DND-41 (cell line): ENCODE data around the gene COPS6.
A peak's percentile ranks its signal among the peaks of the same experiment; 100 is the strongest.

ENCODE experiments used
- ATAC-seq: fragments of 200-7000 bp; cut with Tn5 transposase; 3 replicates; pipeline ENCODE4 v1.9.1; 2021; ENCODE audit warnings: low read depth; ENCODE audit not compliant: insufficient read depth
- DNase-seq: peaks from one replicate; pipeline ENCODE4 v3.0.0-alpha.2; 2020
- H2AFZ ChIP-seq: 2 replicates; pipeline ENCODE4 v1.6.0; 2012; ENCODE audit warnings: low read depth, low read length
- H3K27ac ChIP-seq: 2 replicates; pipeline ENCODE4 v1.5.1; 2012; ENCODE audit warnings: low read length, inconsistent platforms
- H3K27me3 ChIP-seq: fragments of 200-600 bp; sonication (generic); 2 replicates; pipeline ENCODE4 v1.6.0; 2012; ENCODE audit warnings: low read length, mild to moderate bottlenecking, inconsistent platforms; ENCODE audit not compliant: insufficient read depth, poor library complexity
- H3K36me3 ChIP-seq: 2 replicates; pipeline ENCODE4 v1.5.1; 2012; ENCODE audit warnings: low read length, inconsistent platforms; ENCODE audit not compliant: insufficient read depth
- H3K4me1 ChIP-seq: 2 replicates; pipeline ENCODE4 v1.5.1; 2012; ENCODE audit warnings: mild to moderate bottlenecking, low read length; ENCODE audit not compliant: insufficient read depth
- H3K4me2 ChIP-seq: 2 replicates; pipeline ENCODE4 v1.6.0; 2012; ENCODE audit warnings: mild to moderate bottlenecking, moderate library complexity, low read length, inconsistent platforms; ENCODE audit not compliant: insufficient read depth
- H3K4me3 ChIP-seq, 2 experiments: fragments of 200-600 bp in 1 of 2; shearing (Covaris generic) in 1 of 2; 2 replicates each; pipeline ENCODE4 v1.5.1; 2012 to 2016; ENCODE audit warnings: inconsistent platforms in 2 of 2, low read length in 2 of 2, mild to moderate bottlenecking in 2 of 2, low read depth in 1 of 2, moderate library complexity in 1 of 2
- H3K79me2 ChIP-seq: 2 replicates; pipeline ENCODE4 v1.6.0; 2012; ENCODE audit warnings: low read length, inconsistent platforms; ENCODE audit not compliant: insufficient read depth
- H3K9ac ChIP-seq: 2 replicates; pipeline ENCODE4 v1.6.0; 2012; ENCODE audit warnings: low read depth, mild to moderate bottlenecking, inconsistent platforms, low read length, moderate library complexity
- H3K9me3 ChIP-seq: 2 replicates; pipeline ENCODE4 v1.5.1; 2012; ENCODE audit warnings: low read length, moderate library complexity, mild to moderate bottlenecking, inconsistent platforms; ENCODE audit not compliant: insufficient read depth, severe bottlenecking
- H4K20me1 ChIP-seq: 2 replicates; pipeline ENCODE4 v1.6.0; 2012; ENCODE audit warnings: low read length; ENCODE audit not compliant: insufficient read depth
- CTCF ChIP-seq: IDR thresholded peaks from 2 replicates; pipeline ENCODE4 v1.5.1; 2012; ENCODE audit warnings: borderline replicate concordance, low read length, moderate library complexity, mild to moderate bottlenecking; ENCODE audit not compliant: poor library complexity, severe bottlenecking; ENCODE audit errors: extremely low read depth
- EZH2 ChIP-seq: IDR thresholded peaks from 3 replicates; pipeline ENCODE4 v1.6.1; 2012; ENCODE audit warnings: borderline replicate concordance, low read depth, mild to moderate bottlenecking, moderate library complexity, low read length, inconsistent platforms; ENCODE audit not compliant: severe bottlenecking

Gene COPS6

GRCh38 chr7:100088621-100089457 lies at the start of gene COPS6:
Gene COPS6 (plus strand): TSS chr7:100088969. CDS start chr7:100088991, 22 bp downstream.
- H3K79me2 ChIP-seq = peaks cover 33% of the 10 kb centered on the region
- peak within 1 kb of the TSS; percentile 50 to 96 for H3K4me3 ChIP-seq
- H3K27me3 ChIP-seq = no peaks in the 10 kb centered on the region
- H3K9me3 ChIP-seq = no peaks in the 10 kb centered on the region
- peak within 1 kb of the TSS; percentile 88 for H3K27ac ChIP-seq
- DNase-seq (peak; percentile 86), ATAC-seq (peak; percentile 65)
- H2AFZ ChIP-seq = peak within 1 kb of the TSS; percentile 81
- H4K20me1 ChIP-seq = peaks cover 28% of the 10 kb centered on the region
- H3K4me1 ChIP-seq = peaks cover 33% of the 10 kb centered on the region
- H3K36me3 ChIP-seq = peaks cover 37% of the 10 kb centered on the region
- H3K9ac ChIP-seq = peak within 1 kb of the TSS; percentile 85
- peak within 1 kb of the TSS; percentile 88 for H3K4me2 ChIP-seq
- TF ChIP-seq EZH2 (no peak), CTCF (no peak)

- Histone ChIP-seq H2AFZ (no peak overlapping the region), H3K4me2 (no peak overlapping the region), H4K20me1 (no peaks in the 10 kb centered on the region), H3K27ac (no peak overlapping the region), H3K36me3 (peaks cover 24% of the 10 kb centered on the region), H3K9me3 (no peaks in the 10 kb centered on the region), H3K4me1 (no peaks in the 10 kb centered on the region), H3K27me3 (no peaks in the 10 kb centered on the region), H3K9ac (no peak overlapping the region), H3K79me2 (no peaks in the 10 kb centered on the region), H3K4me3 (no peak overlapping the region)
- DNase-seq = no peak
- ATAC-seq = no peak
- TF ChIP-seq CTCF (no peak), EZH2 (no peak)
These were observed 48.2 kb upstream of the COPS6 start for GRCh38 chr7:100040575-100040974.

GRCh38 chr7:100044718-100045117 lies 44.1 kb upstream of the COPS6 start:
- Histone ChIP-seq H3K4me2 (no peak overlapping the region), H3K27ac (no peak overlapping the region)
- no peak for DNase-seq

More at GRCh38 chr7:100044718-100045117, 44.1 kb upstream of the COPS6 start:
- Histone ChIP-seq H4K20me1 (no peaks in the 10 kb centered on the region), H3K4me3 (no peak overlapping the region), H3K36me3 (no peaks in the 10 kb centered on the region), H3K27me3 (no peaks in the 10 kb centered on the region), H2AFZ (no peak overlapping the region), H3K4me1 (peaks cover 8% of the 10 kb centered on the region), H3K9ac (no peak overlapping the region), H3K9me3 (no peaks in the 10 kb centered on the region), H3K79me2 (peaks cover under 1% of the 10 kb centered on the region; the same call in 1 of the 2 replicates)
- TF ChIP-seq EZH2 = no peak
- TF ChIP-seq CTCF = peak; percentile 8
- no peak for ATAC-seq
